Measurements from ENCODE around the gene SDK2. TPM values are rescaled to one million over a fixed set of nuclear protein-coding genes. Genes with fewer than 3 reads are reported as not detected.

SDK2 gene
- total and polyA plus RNA-seq, 2 experiments from 2014 or later = 0.74 to 5.1 TPM

DNA sequence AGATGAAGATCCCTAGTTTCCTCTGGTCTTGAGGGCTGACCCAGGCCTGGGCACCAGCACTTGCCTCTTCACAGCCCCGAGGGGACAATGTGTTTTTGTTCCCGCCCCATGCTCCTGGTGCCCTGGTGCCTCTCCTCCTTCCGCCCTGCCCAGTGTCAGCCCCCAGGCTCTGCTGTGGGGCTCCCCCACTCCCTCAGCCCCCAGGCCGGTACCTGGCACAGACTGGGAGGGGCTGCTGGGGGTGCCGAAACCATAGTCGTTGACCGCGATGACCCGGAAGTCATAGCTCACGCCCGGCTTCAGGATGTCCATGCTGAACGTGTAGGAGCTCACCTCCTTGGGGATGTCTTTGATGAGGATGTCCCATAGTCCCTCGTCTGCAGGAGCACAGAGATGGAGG, 292.0 kb downstream of the SDK2 start (continued):
- TF ChIP-seq, protein P1, sequence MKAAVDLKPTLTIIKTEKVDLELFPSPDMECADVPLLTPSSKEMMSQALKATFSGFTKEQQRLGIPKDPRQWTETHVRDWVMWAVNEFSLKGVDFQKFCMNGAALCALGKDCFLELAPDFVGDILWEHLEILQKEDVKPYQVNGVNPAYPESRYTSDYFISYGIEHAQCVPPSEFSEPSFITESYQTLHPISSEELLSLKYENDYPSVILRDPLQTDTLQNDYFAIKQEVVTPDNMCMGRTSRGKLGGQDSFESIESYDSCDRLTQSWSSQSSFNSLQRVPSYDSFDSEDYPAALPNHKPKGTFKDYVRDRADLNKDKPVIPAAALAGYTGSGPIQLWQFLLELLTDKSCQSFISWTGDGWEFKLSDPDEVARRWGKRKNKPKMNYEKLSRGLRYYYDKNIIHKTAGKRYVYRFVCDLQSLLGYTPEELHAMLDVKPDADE (IDR thresholded peaks at IDR 0.05) = no peak
- TF ChIP-seq ZNF331 (CRISPR knock-in tag; IDR thresholded peaks at IDR 0.05; ENCODE audit: low read depth) (no peak), JUNB (IDR thresholded peaks at IDR 0.05; ENCODE audit: unreplicated experiment) (no peak), STAT1 (IDR thresholded peaks at IDR 0.05; ENCODE audit: unreplicated experiment) (no peak), EZH2 (IDR thresholded peaks at IDR 0.05; ENCODE audit: low read depth, unreplicated experiment) (no peak), NANOG (IDR thresholded peaks at IDR 0.05; ENCODE audit: borderline replicate concordance) (no peak), CREB1 (CRISPR knock-in tag; IDR thresholded peaks at IDR 0.05; ENCODE audit: low read depth) (no peak)
- TF ChIP-seq, protein P2, sequence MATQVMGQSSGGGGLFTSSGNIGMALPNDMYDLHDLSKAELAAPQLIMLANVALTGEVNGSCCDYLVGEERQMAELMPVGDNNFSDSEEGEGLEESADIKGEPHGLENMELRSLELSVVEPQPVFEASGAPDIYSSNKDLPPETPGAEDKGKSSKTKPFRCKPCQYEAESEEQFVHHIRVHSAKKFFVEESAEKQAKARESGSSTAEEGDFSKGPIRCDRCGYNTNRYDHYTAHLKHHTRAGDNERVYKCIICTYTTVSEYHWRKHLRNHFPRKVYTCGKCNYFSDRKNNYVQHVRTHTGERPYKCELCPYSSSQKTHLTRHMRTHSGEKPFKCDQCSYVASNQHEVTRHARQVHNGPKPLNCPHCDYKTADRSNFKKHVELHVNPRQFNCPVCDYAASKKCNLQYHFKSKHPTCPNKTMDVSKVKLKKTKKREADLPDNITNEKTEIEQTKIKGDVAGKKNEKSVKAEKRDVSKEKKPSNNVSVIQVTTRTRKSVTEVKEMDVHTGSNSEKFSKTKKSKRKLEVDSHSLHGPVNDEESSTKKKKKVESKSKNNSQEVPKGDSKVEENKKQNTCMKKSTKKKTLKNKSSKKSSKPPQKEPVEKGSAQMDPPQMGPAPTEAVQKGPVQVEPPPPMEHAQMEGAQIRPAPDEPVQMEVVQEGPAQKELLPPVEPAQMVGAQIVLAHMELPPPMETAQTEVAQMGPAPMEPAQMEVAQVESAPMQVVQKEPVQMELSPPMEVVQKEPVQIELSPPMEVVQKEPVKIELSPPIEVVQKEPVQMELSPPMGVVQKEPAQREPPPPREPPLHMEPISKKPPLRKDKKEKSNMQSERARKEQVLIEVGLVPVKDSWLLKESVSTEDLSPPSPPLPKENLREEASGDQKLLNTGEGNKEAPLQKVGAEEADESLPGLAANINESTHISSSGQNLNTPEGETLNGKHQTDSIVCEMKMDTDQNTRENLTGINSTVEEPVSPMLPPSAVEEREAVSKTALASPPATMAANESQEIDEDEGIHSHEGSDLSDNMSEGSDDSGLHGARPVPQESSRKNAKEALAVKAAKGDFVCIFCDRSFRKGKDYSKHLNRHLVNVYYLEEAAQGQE (IDR thresholded peaks at IDR 0.05; ENCODE audit: unreplicated experiment) = no peak

DNA sequence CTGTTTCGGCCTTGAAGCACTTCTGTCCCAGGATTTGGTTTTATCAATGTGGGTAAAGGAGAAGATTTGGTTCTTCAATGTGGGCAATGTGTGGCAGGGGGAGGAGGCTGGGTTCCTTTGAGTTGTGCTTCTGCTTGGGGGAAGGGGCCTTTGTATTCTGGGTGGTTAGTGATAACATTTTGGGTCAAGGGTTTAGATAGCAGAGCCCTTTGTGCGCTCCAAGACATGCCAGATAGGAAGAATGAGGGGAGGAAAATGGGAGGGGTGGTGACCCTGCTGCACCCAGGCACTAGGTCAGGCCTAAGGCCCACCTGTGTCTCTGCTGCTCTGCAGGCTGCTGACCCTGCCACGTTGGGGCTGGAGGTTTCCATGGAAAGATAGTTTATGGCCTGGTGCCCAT, 292.5 kb downstream of the SDK2 start:
- ATAC-seq (no peak), DNase-seq (ENCODE audit: low spot score) (no peak)
- no peak overlapping the region for H3K4me2 ChIP-seq
- H3K9me3 Mint-ChIP-seq = no peaks in the 10 kb centered on the region
- no peaks in the 10 kb centered on the region for H3K36me3 ChIP-seq (ENCODE audit: insufficient read depth)
- peaks cover 20% of the 10 kb centered on the region for H3K4me1 Mint-ChIP-seq
- peaks cover 19% of the 10 kb centered on the region for H3K27me3 Mint-ChIP-seq (ENCODE audit: insufficient read depth, low read depth, poor library complexity)
- H3K9me2 ChIP-seq (ENCODE audit: insufficient read depth) = no peaks in the 10 kb centered on the region
- H3K36me3 Mint-ChIP-seq (ENCODE audit: low read depth) = no peaks in the 10 kb centered on the region
- no peak overlapping the region for H3K27ac ChIP-seq (ENCODE audit: low read depth)
- H3K27me3 ChIP-seq (ENCODE audit: insufficient read depth) = no peaks in the 10 kb centered on the region
- no peaks in the 10 kb centered on the region for H4K20me1 ChIP-seq (replicated peaks; ENCODE audit: insufficient read depth)
- H3K79me2 ChIP-seq (replicated peaks; ENCODE audit: insufficient read depth) = no peaks in the 10 kb centered on the region
- no peak overlapping the region for H3K4me3 ChIP-seq
- H3K4me1 ChIP-seq (ENCODE audit: insufficient read depth) = peaks cover 4% of the 10 kb centered on the region; the same call in 1 of the 2 replicates
- H3F3A ChIP-seq (replicated peaks; ENCODE audit: low read depth) = no peaks in the 10 kb centered on the region
- no peak overlapping the region for H3K4me3 Mint-ChIP-seq
- H2AFZ ChIP-seq = no peak overlapping the region
- H3K27ac Mint-ChIP-seq = no peak overlapping the region
- TF ChIP-seq, protein P3, sequence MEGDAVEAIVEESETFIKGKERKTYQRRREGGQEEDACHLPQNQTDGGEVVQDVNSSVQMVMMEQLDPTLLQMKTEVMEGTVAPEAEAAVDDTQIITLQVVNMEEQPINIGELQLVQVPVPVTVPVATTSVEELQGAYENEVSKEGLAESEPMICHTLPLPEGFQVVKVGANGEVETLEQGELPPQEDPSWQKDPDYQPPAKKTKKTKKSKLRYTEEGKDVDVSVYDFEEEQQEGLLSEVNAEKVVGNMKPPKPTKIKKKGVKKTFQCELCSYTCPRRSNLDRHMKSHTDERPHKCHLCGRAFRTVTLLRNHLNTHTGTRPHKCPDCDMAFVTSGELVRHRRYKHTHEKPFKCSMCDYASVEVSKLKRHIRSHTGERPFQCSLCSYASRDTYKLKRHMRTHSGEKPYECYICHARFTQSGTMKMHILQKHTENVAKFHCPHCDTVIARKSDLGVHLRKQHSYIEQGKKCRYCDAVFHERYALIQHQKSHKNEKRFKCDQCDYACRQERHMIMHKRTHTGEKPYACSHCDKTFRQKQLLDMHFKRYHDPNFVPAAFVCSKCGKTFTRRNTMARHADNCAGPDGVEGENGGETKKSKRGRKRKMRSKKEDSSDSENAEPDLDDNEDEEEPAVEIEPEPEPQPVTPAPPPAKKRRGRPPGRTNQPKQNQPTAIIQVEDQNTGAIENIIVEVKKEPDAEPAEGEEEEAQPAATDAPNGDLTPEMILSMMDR (conservative IDR thresholded peaks at IDR 0.05; ENCODE audit: low read depth in 2 of 2) = no peak
- TF ChIP-seq, protein P4, sequence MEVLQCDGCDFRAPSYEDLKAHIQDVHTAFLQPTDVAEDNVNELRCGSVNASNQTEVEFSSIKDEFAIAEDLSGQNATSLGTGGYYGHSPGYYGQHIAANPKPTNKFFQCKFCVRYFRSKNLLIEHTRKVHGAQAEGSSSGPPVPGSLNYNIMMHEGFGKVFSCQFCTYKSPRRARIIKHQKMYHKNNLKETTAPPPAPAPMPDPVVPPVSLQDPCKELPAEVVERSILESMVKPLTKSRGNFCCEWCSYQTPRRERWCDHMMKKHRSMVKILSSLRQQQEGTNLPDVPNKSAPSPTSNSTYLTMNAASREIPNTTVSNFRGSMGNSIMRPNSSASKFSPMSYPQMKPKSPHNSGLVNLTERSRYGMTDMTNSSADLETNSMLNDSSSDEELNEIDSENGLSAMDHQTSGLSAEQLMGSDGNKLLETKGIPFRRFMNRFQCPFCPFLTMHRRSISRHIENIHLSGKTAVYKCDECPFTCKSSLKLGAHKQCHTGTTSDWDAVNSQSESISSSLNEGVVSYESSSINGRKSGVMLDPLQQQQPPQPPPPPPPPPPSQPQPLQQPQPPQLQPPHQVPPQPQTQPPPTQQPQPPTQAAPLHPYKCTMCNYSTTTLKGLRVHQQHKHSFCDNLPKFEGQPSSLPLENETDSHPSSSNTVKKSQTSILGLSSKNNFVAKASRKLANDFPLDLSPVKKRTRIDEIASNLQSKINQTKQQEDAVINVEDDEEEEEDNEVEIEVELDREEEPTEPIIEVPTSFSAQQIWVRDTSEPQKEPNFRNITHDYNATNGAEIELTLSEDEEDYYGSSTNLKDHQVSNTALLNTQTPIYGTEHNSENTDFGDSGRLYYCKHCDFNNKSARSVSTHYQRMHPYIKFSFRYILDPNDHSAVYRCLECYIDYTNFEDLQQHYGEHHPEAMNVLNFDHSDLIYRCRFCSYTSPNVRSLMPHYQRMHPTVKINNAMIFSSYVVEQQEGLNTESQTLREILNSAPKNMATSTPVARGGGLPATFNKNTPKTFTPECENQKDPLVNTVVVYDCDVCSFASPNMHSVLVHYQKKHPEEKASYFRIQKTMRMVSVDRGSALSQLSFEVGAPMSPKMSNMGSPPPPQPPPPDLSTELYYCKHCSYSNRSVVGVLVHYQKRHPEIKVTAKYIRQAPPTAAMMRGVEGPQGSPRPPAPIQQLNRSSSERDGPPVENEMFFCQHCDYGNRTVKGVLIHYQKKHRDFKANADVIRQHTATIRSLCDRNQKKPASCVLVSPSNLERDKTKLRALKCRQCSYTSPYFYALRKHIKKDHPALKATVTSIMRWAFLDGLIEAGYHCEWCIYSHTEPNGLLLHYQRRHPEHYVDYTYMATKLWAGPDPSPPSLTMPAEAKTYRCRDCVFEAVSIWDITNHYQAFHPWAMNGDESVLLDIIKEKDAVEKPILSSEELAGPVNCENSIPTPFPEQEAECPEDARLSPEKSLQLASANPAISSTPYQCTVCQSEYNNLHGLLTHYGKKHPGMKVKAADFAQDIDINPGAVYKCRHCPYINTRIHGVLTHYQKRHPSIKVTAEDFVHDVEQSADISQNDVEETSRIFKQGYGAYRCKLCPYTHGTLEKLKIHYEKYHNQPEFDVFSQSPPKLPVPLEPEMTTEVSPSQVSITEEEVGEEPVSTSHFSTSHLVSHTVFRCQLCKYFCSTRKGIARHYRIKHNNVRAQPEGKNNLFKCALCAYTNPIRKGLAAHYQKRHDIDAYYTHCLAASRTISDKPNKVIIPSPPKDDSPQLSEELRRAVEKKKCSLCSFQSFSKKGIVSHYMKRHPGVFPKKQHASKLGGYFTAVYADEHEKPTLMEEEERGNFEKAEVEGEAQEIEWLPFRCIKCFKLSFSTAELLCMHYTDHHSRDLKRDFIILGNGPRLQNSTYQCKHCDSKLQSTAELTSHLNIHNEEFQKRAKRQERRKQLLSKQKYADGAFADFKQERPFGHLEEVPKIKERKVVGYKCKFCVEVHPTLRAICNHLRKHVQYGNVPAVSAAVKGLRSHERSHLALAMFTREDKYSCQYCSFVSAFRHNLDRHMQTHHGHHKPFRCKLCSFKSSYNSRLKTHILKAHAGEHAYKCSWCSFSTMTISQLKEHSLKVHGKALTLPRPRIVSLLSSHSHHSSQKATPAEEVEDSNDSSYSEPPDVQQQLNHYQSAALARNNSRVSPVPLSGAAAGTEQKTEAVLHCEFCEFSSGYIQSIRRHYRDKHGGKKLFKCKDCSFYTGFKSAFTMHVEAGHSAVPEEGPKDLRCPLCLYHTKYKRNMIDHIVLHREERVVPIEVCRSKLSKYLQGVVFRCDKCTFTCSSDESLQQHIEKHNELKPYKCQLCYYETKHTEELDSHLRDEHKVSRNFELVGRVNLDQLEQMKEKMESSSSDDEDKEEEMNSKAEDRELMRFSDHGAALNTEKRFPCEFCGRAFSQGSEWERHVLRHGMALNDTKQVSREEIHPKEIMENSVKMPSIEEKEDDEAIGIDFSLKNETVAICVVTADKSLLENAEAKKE (CRISPR knock-in tag; IDR thresholded peaks at IDR 0.05) = no peak
- no peak for TF ChIP-seq ZNF331 (CRISPR knock-in tag; IDR thresholded peaks at IDR 0.05; ENCODE audit: low read depth)
- TF ChIP-seq EZH2phosphoT487 (IDR thresholded peaks at IDR 0.05; ENCODE audit: unreplicated experiment) = no peak
- TF ChIP-seq EZH2 (IDR thresholded peaks at IDR 0.05; ENCODE audit: low read depth, unreplicated experiment) = no peak
- TF ChIP-seq JUNB (IDR thresholded peaks at IDR 0.05; ENCODE audit: unreplicated experiment) = no peak
